T-helper 1 cell (primary cell): ENCODE measurements around the gene SESN2.

Experiments used
- DNase-seq, 5 donors: peaks; one replicate each; pipeline ENCODE4 v3.0.0-alpha.2; 2012 to 2020
- total RNA-seq, 4 donors: gene quantifications; one replicate each; lab custom pipeline; 2026; lab: John Stamatoyannopoulos, UW

The SESN2 gene, protein sequence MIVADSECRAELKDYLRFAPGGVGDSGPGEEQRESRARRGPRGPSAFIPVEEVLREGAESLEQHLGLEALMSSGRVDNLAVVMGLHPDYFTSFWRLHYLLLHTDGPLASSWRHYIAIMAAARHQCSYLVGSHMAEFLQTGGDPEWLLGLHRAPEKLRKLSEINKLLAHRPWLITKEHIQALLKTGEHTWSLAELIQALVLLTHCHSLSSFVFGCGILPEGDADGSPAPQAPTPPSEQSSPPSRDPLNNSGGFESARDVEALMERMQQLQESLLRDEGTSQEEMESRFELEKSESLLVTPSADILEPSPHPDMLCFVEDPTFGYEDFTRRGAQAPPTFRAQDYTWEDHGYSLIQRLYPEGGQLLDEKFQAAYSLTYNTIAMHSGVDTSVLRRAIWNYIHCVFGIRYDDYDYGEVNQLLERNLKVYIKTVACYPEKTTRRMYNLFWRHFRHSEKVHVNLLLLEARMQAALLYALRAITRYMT
- total RNA-seq: 16.6 to 43.7 (median 22.2) reads per million in 4 donors

GRCh38 chr1:28259252-28259933, at the start of gene SESN2:
SESN2 (plus strand) TSS chr1:28259518; CDS start chr1:28259848, 330 bp downstream.
- peak; percentile 97 to 99 (median 98) for DNase-seq

- DNase-seq: no peak
Observed at GRCh38 chr1:28209700-28210099, 49.6 kb upstream of the SESN2 start.

DNA sequence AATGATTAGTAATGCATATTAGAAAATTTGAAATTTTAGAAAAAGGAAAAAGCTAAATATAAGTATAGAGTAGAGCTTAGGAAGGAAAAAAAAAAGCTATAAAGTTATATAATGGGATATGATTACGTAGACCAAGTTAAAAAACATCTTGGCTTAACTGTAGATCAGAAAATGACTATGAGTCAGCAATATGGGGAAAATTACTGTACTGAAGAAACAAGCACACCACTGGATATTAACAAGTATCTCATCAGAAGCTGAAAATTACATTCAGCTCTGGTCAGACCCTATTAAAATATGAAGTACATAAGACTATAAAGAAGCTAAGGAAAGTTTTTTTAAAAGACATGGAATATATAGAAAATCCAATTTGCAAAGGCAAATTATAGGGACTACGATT, 46.0 kb upstream of the SESN2 start:
- DNase-seq: no peak

DNA sequence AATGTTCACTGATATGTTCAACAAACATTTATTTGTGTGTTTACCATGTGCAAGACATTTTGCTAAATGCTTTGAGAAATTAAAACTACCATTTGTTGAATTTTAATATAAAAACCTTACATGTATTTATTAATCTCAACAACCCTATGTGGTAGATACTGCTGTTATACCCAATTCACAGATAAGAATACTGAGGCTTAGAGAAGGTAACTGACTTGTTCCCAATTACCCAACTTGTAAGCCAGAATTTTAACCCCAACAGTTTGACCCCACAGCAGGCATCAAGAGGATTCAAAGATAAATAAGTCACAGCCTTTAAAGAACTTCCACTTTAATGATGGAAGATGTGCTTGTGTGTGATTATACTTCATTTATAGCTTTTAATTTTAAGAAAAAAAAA, 30.2 kb upstream of the SESN2 start:
- no peak for DNase-seq

DNA sequence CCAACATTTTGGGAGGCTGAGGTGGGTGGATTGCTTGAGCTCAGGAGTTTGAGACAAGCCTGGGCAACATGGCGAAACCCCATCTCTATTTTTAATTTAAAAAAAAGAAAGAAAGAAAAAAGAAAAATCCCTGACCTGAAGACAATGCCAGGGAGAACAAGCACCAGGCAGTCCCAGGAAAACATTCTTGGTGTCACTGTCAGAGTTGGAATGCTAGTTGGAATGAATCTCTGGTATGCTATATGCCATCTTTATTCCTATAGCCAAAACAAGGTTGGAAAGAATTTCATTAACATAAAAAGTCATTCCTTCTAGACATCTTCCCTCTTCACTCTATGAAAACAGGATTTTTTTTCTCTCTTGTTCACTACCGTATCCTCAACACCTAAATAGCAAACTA, 29.3 kb upstream of the SESN2 start:
- DNase-seq: no peak

DNA sequence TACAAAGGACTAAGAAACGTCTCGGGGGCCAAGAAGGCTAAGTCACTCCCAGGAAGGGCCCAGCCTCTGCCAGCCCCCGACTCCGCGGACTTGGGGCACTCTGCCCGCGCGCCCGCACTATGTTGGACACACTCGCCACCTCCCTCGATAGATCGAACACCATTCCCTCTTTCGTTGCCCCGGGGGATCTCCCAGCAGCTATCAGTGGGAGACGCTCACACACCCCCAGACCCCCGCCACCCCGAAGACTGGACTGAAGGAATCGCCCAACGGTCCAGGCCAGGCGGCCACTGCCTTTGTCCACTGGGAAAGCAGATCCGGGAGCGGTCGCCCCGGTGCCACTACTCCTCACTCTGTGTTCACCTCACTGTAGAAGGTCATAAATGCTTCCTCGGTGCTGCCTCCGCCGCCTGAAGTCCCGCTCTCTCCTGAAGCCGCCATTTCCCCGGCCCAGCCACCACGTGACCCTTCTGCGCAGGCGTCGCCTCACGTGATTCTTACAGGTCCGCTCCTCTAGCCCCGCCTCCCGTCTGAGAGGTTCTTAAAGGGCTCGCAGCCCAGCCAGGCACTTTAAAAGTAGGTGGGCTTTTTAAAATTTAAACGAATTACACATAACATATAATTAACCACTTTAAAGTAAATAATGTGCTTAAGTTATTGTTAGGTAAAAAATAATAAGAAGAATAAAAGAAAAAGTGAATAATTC, 26.6 kb upstream of the SESN2 start, which contains the start of gene DNAJC8:
DNAJC8 (minus strand) TSS at position 472 of the 706 bp plus-strand sequence; CDS start at position 441, 31 bp downstream.
- DNase-seq: peak; percentile 88 to 96 (median 91)

- DNase-seq: no peak
Observed at GRCh38 chr1:28233264-28233606, 26.1 kb upstream of the SESN2 start.

GRCh38 chr1:28235755-28236655, 23.3 kb upstream of the SESN2 start, which contains the start of gene ATP5IF1:
ATP5IF1 (plus strand) TSS chr1:28236124; CDS start chr1:28236184, 60 bp downstream.
- DNase-seq: peak; percentile 87 to 97 (median 94)

- DNase-seq: no peak
Observed at GRCh38 chr1:28236656-28237322, 22.5 kb upstream of the SESN2 start.

GRCh38 chr1:28239004-28239403, 20.3 kb upstream of the SESN2 start:
- no peak for DNase-seq

- no peak for DNase-seq
Observed at GRCh38 chr1:28240024-28240423, 19.3 kb upstream of the SESN2 start.

GRCh38 chr1:28241638-28242241, 17.6 kb upstream of the SESN2 start:
- DNase-seq: no peak

DNA sequence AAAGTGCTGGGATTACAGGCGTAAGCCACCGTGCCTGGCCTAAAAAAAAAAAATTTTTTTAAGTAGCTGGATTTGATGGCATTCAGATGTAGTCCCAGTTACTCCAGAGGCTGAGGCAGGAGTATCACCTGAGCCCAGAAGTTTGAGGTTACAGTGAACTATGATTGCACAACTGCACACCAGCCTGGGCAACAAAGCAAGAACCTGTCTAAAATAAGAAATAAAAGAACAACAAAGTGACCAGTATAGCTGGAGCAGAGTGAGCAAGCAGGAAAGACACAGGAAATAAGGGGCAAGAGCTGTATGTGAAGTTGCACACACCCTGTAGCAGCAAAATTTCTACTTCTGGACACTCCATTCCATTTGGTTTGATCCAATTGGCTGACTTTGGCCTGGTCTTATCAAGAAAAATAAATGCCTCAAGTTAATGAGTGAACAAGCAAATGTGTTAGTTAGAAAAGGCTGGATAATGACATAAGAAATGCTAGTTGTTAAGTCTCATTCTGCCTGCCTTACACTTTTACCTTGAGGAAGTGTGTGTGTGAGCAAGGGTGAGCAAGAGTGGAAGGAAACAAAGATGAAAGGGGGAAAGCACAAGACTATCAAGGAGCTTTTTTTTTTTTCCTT, 15.5 kb upstream of the SESN2 start:
- DNase-seq: no peak

DNA sequence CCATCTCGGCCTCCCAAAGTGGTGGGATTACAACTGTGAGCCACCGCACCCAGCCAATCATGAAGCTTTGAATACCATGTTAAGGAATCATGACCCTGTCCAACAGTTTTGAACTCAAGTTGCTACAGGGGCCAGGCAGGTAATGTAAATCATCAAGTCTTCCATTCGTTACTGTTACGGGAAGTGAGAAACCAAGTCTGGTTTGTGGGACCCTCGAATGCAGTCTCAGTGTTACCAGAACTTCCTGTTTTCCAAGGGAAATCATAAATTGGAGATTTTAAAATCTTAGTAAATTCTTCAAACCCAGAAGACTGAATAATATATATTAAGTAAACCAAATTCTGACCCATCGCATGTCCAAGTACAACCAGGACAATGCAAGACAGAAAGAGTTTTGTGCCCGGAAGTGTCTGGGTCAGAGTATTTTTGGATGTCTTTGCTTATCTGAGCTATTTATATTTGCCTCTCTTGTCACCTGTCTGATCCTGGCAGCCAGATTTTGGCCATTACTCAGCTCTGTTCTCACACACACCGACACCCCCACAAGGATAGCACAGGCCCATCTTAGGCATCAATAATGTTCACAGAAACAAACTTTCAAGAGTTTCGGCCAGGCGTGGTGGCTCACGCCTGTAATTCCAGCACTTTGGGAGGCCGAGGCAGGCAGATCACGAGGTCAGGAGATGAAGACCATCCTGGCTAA, 14.6 kb upstream of the SESN2 start:
- DNase-seq: no peak

DNA sequence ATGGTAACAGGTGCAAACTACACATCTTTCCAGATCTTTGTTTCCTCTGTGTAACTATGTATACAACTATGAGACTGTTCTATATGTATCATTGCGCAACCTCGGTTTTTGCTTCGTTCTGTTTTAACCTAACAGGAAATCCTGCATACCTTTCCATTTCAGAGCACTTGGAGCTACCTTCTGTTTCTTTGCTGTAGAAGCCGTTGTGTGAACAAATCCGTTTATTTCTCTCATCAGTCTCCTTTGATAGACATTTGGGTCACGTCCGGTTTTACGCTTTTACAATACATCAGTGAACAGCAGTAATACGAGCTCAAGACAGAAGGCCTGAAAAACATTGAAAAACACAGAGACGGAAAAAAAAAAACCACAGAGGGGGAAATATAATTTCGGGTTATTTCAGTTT, 12.9 kb upstream of the SESN2 start:
- DNase-seq: peak in 4 of 5 donors; percentile 32 to 87 (median 44)

- DNase-seq: peak in 1 of 5 donors; percentile 25
Observed at GRCh38 chr1:28247612-28248272, 11.6 kb upstream of the SESN2 start.

- DNase-seq: peak; percentile 61 to 85 (median 72)
Observed at GRCh38 chr1:28248273-28249012, 10.9 kb upstream of the SESN2 start.
